Raji (cell line): Measurements from ENCODE around the gene BRICD5.

ENCODE experiments used
- POLR2A ChIP-seq: IDR thresholded peaks from 2 replicates; pipeline ENCODE4 v1.6.1; 2011; ENCODE audit warnings: low read depth, low read length, control low read depth; ENCODE audit not compliant: insufficient read depth

BRICD5 gene

GRCh38 chr16:2210386-2211365 lies at the start of gene BRICD5:
Gene BRICD5, minus strand, starts transcription at chr16:2210863. Its CDS starts 30 bp downstream, at chr16:2210833.
- peak; percentile 46 for TF ChIP-seq POLR2A

- TF ChIP-seq POLR2A = no peak
These were observed 49.6 kb upstream of the BRICD5 start for GRCh38 chr16:2260250-2260649.

GRCh38 chr16:2257726-2258125 lies 47.1 kb upstream of the BRICD5 start:
- no peak for TF ChIP-seq POLR2A

- TF ChIP-seq POLR2A = no peak
These were observed 46.0 kb upstream of the BRICD5 start for GRCh38 chr16:2256531-2257140.

- TF ChIP-seq POLR2A = no peak
These were observed 42.6 kb upstream of the BRICD5 start for GRCh38 chr16:2253293-2253692.

- TF ChIP-seq POLR2A = no peak
These were observed 42.1 kb upstream of the BRICD5 start for GRCh38 chr16:2252806-2253148.

- peak; percentile 87 for TF ChIP-seq POLR2A
These were observed 40.8 kb upstream of the BRICD5 start, which contains the start of gene ECI1 for GRCh38 chr16:2251296-2252111. Gene ECI1, minus strand, starts transcription at chr16:2251587. Its CDS starts 21 bp downstream, at chr16:2251566.

- TF ChIP-seq POLR2A = no peak
These were observed 40.1 kb upstream of the BRICD5 start for GRCh38 chr16:2250652-2251295.

- no peak for TF ChIP-seq POLR2A
These were observed 35.7 kb upstream of the BRICD5 start for GRCh38 chr16:2246301-2246885.

- TF ChIP-seq POLR2A = no peak
These were observed 34.5 kb upstream of the BRICD5 start for GRCh38 chr16:2244926-2245795.

GRCh38 chr16:2244301-2244700 lies 33.6 kb upstream of the BRICD5 start:
- no peak for TF ChIP-seq POLR2A

GRCh38 chr16:2243781-2244180 lies 33.1 kb upstream of the BRICD5 start:
- 0 out of 2 replicates have a peak, but pooled peaks have one; percentile 13 for TF ChIP-seq POLR2A

GRCh38 chr16:2243031-2243528 lies 32.4 kb upstream of the BRICD5 start:
- TF ChIP-seq POLR2A = no peak
